HepG2 (cell line): ENCODE results near the gene BRD3. TPM values are rescaled to one million over a fixed set of nuclear protein-coding genes. Genes with fewer than 3 reads are reported as not detected.

Experiments used
- ATAC-seq: fragments of 200-7000 bp; cut with Tn5 transposase; 3 replicates; pipeline ENCODE4 v1.9.1; 2020; ENCODE audit warnings: mild to moderate bottlenecking, moderate library complexity
- BruUV-seq: library from RNA; stranded (reverse); fragments of 400-500 nt; replicated peaks from 2 replicates; lab custom pipeline; 2021; lab: Mats Ljungman, UMichigan
- CTCF ChIA-PET: fragments of 300-600 bp; formaldehyde crosslinking; extraction: SDS; loops from one replicate; lab custom pipeline; 2021; ENCODE audit warnings: low total read pairs, inconsistent platforms, low intra/inter-chr PET ratio; lab: Yijun Ruan, JAX
- POLR2A ChIA-PET: fragments of 350-600 bp; sonication (Branson Sonifier 250); formaldehyde crosslinking; loops from one replicate; lab custom pipeline; 2020; ENCODE audit warnings: antibody characterized with exemption, inconsistent platforms; lab: Yijun Ruan, JAX
- DNase-seq: peaks from one replicate; pipeline ENCODE4 v3.0.0-alpha.2; 2015; ENCODE audit warnings: low spot score
- FAIRE-seq: peaks from 3 replicates; lab custom pipeline; 2011; peaks lifted over from hg19 to GRCh38; lab: Jason Lieb, UNC
- H2AFZ ChIP-seq: one replicate; pipeline ENCODE4 v1.6.1; 2011; ENCODE audit warnings: low read length, inconsistent platforms
- H3K27ac ChIP-seq: fragments of 300-600 bp; 3 replicates; pipeline ENCODE4 v1.8.0; 2011; ENCODE audit warnings: mixed run types, mild to moderate bottlenecking, mixed read lengths, low read length, inconsistent platforms; ENCODE audit not compliant: insufficient read depth; ENCODE audit errors: extremely low read length
- H3K27me3 ChIP-seq, 2 experiments: fragments of 200-600 bp in 1 of 2; 2 replicates in 1 of 2; 3 replicates in 1 of 2; pipeline versions ENCODE4 v1.6.0 to v1.8.0; 2011; ENCODE audit warnings: low read length in 2 of 2, mild to moderate bottlenecking in 2 of 2, moderate library complexity in 2 of 2, inconsistent platforms in 1 of 2; ENCODE audit not compliant: insufficient read depth in 2 of 2, control insufficient read depth in 1 of 2
- H3K36me3 ChIP-seq, 2 experiments: fragments of 200-600 bp in 1 of 2; replicated peaks in 1 of 2; 2 replicates in 1 of 2; 3 replicates in 1 of 2; pipeline versions ENCODE4 v1.5.1 to v1.8.0; 2011; ENCODE audit warnings: low read length in 2 of 2, inconsistent platforms in 1 of 2; ENCODE audit not compliant: insufficient read depth in 2 of 2, control insufficient read depth in 1 of 2
- H3K4me1 ChIP-seq: 2 replicates; pipeline ENCODE4 v1.5.1; 2012; ENCODE audit warnings: low read length, inconsistent platforms; ENCODE audit not compliant: insufficient read depth
- H3K4me2 ChIP-seq: 2 replicates; pipeline ENCODE4 v1.6.0; 2011; ENCODE audit warnings: low read depth, low read length, inconsistent platforms
- H3K4me3 ChIP-seq, 3 experiments: fragments of 200-600 bp in 1 of 3; sonication (generic), shearing (Covaris generic) in 1 of 3; replicated peaks in 1 of 3; 2 replicates each; pipeline ENCODE4 v1.5.1; 2011 to 2016; ENCODE audit warnings: low read length in 3 of 3, inconsistent platforms in 2 of 3, low read depth in 2 of 3, mild to moderate bottlenecking in 2 of 3, control low read depth in 1 of 3, mixed read lengths in 1 of 3; ENCODE audit not compliant: insufficient read depth in 1 of 3
- H3K79me2 ChIP-seq: one replicate; pipeline ENCODE4 v1.6.1; 2011; ENCODE audit warnings: low read length, inconsistent platforms; ENCODE audit not compliant: insufficient read depth
- H3K9ac ChIP-seq: 2 replicates; pipeline ENCODE4 v1.6.0; 2011; ENCODE audit warnings: mild to moderate bottlenecking, low read depth, low read length, inconsistent platforms; ENCODE audit not compliant: insufficient read depth
- H3K9me3 ChIP-seq: 2 replicates; pipeline ENCODE4 v1.5.1; 2012; ENCODE audit warnings: mild to moderate bottlenecking, low read length
- H4K20me1 ChIP-seq: 2 replicates; pipeline ENCODE4 v1.6.0; 2011; ENCODE audit warnings: inconsistent platforms, mild to moderate bottlenecking, low read length, moderate library complexity; ENCODE audit not compliant: insufficient read depth
- DMAP1 ChIP-seq: IDR thresholded peaks from 2 replicates; pipeline ENCODE4 v1.6.1; 2016
- HNF4G ChIP-seq, 2 experiments: sonication (generic) in 1 of 2; formaldehyde crosslinking in 1 of 2; IDR thresholded peaks; 2 replicates each; pipeline versions ENCODE4 v1.4.0 to v1.6.1; 2011 to 2020; ENCODE audit warnings: borderline replicate concordance in 2 of 2, low read depth in 2 of 2, mild to moderate bottlenecking in 2 of 2, low read length in 1 of 2, missing genetic modification reagents in 1 of 2, moderate library complexity in 1 of 2
- HNRNPL ChIP-seq: fragments of 200-400 bp; formaldehyde crosslinking; IDR thresholded peaks from 2 replicates; pipeline ENCODE4 v1.6.1; 2017; ENCODE audit warnings: mild to moderate bottlenecking, low read depth, low read length
- PHB2 ChIP-seq: fragments of 450-650 bp; IDR thresholded peaks from 2 replicates; pipeline ENCODE4 v1.6.1; 2018; ENCODE audit not compliant: partially characterized antibody
- ZNF883 ChIP-seq: sonication (generic); formaldehyde crosslinking; IDR thresholded peaks from 2 replicates; pipeline ENCODE4 v1.5.1; 2020; ENCODE audit warnings: mild to moderate bottlenecking, missing genetic modification reagents; ENCODE audit errors: not compliant biosample characterization
- WGBS: methylation state at CpG from one replicate; pipeline ENCODE4 v1.1.6; 2017; ENCODE audit warnings: low lambda C conversion rate; 5-methylcytosine and 5-hydroxymethylcytosine counted together
- in situ Hi-C: cut with HindIII; loops from 2 replicates; pipeline ENCODE4 v1.10.0; 2017; ENCODE audit warnings: low pct_unique_long_range_greater_than_20kb; ENCODE audit not compliant: extremely low pct_ligation_motif_present
- intact Hi-C: fragments of 100-400 bp; cut with micrococcal nuclease; formaldehyde crosslinking; loops from one replicate; pipeline ENCODE4 v1.10.0; 2022; ENCODE audit not compliant: unreplicated experiment
- polyA plus RNA-seq, 8 experiments: library from polyadenylated mRNA; depleted of rRNA in 3 of 8; stranded (reverse) in 7 of 8; unstranded in 1 of 8; fragments of >200 nt; fragmentation: Illumina TruSeq in 4 of 8; extraction: Trizol in 4 of 8; gene quantifications; 2 replicates each; pipeline versions ENCODE4 v1.2.1 to v1.2.3, GENCODE V29; 2011 to 2016; ENCODE audit warnings: low read depth in 4 of 8, missing spikeins in 1 of 8, mixed read lengths in 1 of 8; ENCODE audit not compliant: insufficient read depth in 1 of 8
- total RNA-seq, 5 experiments: library from RNA; depleted of rRNA; stranded (reverse); fragments of >200 nt; fragmentation: Illumina TruSeq; extraction: Trizol; gene quantifications; 2 replicates each; pipeline ENCODE4 v1.2.3, GENCODE V29; 2016; ENCODE audit warnings: low read depth in 1 of 5

Gene BRD3
- total and polyA plus RNA-seq, 2 of the 13 experiments (the other 11 are each of a cell fraction or from before 2014, with no cell fraction given) = 5.9 to 12.9 TPM

DNA sequence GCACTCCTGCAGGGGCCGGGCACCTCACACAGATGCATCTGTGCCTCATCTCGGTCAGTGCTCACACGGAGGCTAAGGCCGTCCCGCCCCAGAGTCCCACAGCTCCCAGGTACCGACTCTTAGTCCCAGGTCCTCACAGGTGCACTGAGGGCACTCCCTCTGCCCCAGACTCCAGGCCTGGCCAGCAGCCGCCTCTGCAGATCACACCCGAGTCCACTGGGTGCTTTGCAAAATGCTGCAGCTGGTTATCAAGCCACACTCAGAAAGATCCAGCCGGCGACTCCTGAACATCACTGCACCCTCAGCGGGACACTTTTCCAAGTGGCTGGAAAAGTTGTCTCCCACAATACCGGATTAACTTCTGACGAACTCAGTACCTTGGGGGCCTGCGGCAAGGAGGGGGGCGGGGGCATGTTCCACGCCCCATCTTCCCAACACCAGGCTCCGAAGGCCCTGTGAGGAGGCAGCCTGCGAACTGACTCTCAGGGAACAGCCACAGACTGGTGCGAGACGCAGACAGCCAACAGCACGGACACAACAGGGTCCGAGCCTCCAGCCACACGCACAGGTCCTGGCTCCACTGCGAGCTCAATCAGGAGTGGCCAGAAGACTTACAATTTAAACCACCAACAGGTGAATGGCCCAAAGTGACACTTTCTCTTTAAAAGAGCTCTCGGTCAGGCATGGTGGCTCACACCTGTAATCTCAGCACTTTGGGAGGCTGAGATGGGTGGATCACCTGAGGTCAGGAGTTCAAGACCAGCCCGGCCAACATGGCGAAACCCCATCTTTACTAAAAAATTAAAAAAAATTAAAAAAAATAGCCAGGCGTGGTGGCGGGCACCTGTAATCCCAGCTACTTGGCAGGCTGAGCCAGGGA, 4.0 kb downstream of the BRD3 start:
- Histone ChIP-seq H2AFZ (no peak overlapping the region), H3K27ac (no peak overlapping the region), H3K36me3 (no peaks in the 10 kb centered on the region; a peak in 1 of 5 replicates), H3K27me3 (no peaks in the 10 kb centered on the region; a peak in 1 of 5 replicates), H3K4me2 (no peak overlapping the region), H3K4me3 (no peak overlapping the region), H4K20me1 (peaks cover 45% of the 10 kb centered on the region), H3K4me1 (peaks cover 63% of the 10 kb centered on the region), H3K79me2 (peaks cover 81% of the 10 kb centered on the region), H3K9me3 (no peaks in the 10 kb centered on the region), H3K9ac (no peak overlapping the region)
- in situ Hi-C loops = loop anchor here (10.0 kb wide), 1 partner anchor 271 kb away; no protein-coding TSS in a partner anchor
- CTCF ChIA-PET = no interaction called here
- WGBS = 94% methylated on average over 29 of the region's 29 CpGs
- no peak for ATAC-seq
- no peak for FAIRE-seq
- POLR2A ChIA-PET = no interaction called here
- BruUV-seq = no TSS peak
- DNase-seq = no peak
- TF ChIP-seq HNF4G (IDR thresholded peaks at IDR 0.05; ENCODE audit: borderline replicate concordance, low read depth, low read length) = no peak
- 0 out of 2 replicates have a peak, but pooled peaks have one; percentile 25 for TF ChIP-seq HNF4G (CRISPR knock-in tag; IDR thresholded peaks at IDR 0.05; ENCODE audit: borderline replicate concordance, low read depth)
- peak; percentile 56 for TF ChIP-seq ZNF883 (CRISPR knock-in tag)
- TF ChIP-seq PHB2 = no peak
- TF ChIP-seq, all 625 proteins: peak for 2
- intact Hi-C loops = no loop called here

DNA sequence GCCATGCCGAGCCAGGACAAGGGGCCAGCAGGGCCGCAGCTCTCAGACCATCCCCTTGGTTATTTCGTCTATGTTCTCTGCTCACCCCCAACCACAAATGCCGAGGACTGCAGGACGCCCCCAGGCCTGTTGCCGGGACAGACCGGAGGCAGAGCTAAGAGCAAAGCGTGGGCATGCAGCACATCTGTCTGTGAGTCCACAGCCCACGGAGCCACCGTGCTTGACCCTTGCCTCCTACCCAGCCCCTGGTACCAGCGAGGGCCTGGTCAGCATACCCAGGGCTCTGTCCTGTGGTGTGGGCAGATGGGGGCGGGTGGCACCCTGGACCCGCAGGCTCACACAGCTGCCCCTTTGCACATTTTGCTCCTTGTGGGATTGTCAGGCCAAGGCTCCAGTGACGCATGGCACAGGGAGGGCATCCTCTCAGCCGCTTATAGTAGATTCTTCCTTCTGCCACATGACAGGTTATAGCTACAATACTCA, 4.7 kb downstream of the BRD3 start:
- ChIA-PET CTCF (no interaction called here), POLR2A (no interaction called here)
- Histone ChIP-seq H3K9ac (no peak overlapping the region), H3K27me3 (no peaks in the 10 kb centered on the region; a peak in 1 of 5 replicates), H3K4me2 (no peak overlapping the region), H4K20me1 (peaks cover 45% of the 10 kb centered on the region), H3K4me1 (peaks cover 67% of the 10 kb centered on the region), H3K36me3 (no peaks in the 10 kb centered on the region; a peak in 1 of 5 replicates), H3K4me3 (no peak overlapping the region), H3K79me2 (peaks cover 88% of the 10 kb centered on the region), H3K9me3 (no peaks in the 10 kb centered on the region), H3K27ac (no peak overlapping the region), H2AFZ (no peak overlapping the region)
- no peak for ATAC-seq
- intact Hi-C loops = no loop called here
- TF ChIP-seq HNRNPL = 0 out of 2 replicates have a peak, but pooled peaks have one; percentile 6
- TF ChIP-seq DMAP1 = no peak
- WGBS = 90% methylated on average over 8 of the region's 15 CpGs
- in situ Hi-C loops = loop anchor here (10.0 kb wide), 1 partner anchor 272 kb away; no protein-coding TSS in a partner anchor
- BruUV-seq = no TSS peak
- no peak for FAIRE-seq
- DNase-seq = no peak
